PC-9 (cell line): ENCODE data around the gene CUL4B. TPM values are rescaled to one million over a fixed set of nuclear protein-coding genes. Genes with fewer than 3 reads are reported as not detected.

Experiments used
- BruUV-seq: library from RNA; stranded (reverse); fragments of 400-500 nt; replicated peaks from 2 replicates; lab custom pipeline; 2021; lab: Mats Ljungman, UMichigan
- CTCF ChIA-PET: fragments of 300-600 bp; sonication (Branson Sonifier 250); formaldehyde crosslinking; loops from one replicate; lab custom pipeline; 2022; ENCODE audit warnings: antibody characterized with exemption; lab: Charles Lee
- POLR2A ChIA-PET: fragments of 300-600 bp; sonication (Branson Sonifier 250); formaldehyde crosslinking; loops from one replicate; lab custom pipeline; 2022; ENCODE audit warnings: antibody characterized with exemption; ENCODE audit not compliant: unreplicated experiment; lab: Charles Lee
- DNase-seq, 2 experiments: peaks; one replicate each; pipeline versions ENCODE4 v3.0.0 to v3.0.0-alpha.2; 2015 to 2022; ENCODE audit warnings: mixed read lengths in 1 of 2
- H2AFZ ChIP-seq: fragments of 200-600 bp; sonication (generic); 2 replicates; pipeline ENCODE4 v1.8.1; 2017; ENCODE audit warnings: antibody characterized with exemption
- H3F3A ChIP-seq: fragments of 200-600 bp; sonication (generic); 2 replicates; pipeline ENCODE4 v1.8.1; 2017; ENCODE audit warnings: antibody characterized with exemption, mild to moderate bottlenecking, low read depth; ENCODE audit not compliant: insufficient read depth
- H3K27ac ChIP-seq: fragments of 200-600 bp; sonication (generic); 2 replicates; pipeline ENCODE4 v1.6.1; 2016; ENCODE audit warnings: mixed run types
- H3K27me3 ChIP-seq: fragments of 200-600 bp; sonication (generic); 2 replicates; pipeline ENCODE4 v1.6.1; 2016; ENCODE audit warnings: low read depth, mixed run types; ENCODE audit not compliant: insufficient read depth
- H3K36me3 ChIP-seq: fragments of 200-600 bp; sonication (generic); 2 replicates; pipeline ENCODE4 v1.6.1; 2016; ENCODE audit warnings: low read depth, mixed run types
- H3K4me1 ChIP-seq: fragments of 200-600 bp; sonication (generic); replicated peaks from 2 replicates; pipeline ENCODE4 v1.6.1; 2016; ENCODE audit warnings: mixed run types; ENCODE audit not compliant: insufficient read depth
- H3K4me2 ChIP-seq: fragments of 200-600 bp; sonication (generic); 2 replicates; pipeline ENCODE4 v1.6.1; 2017; ENCODE audit warnings: mixed run types
- H3K4me3 ChIP-seq: fragments of 200-600 bp; sonication (generic); 2 replicates; pipeline ENCODE4 v1.6.1; 2016; ENCODE audit warnings: mixed run types
- H3K79me2 ChIP-seq: fragments of 200-600 bp; sonication (generic); 2 replicates; pipeline ENCODE4 v1.6.1; 2017; ENCODE audit warnings: low read depth, mixed run types
- H3K9me2 ChIP-seq: fragments of 200-600 bp; sonication (generic); 2 replicates; pipeline ENCODE4 v1.8.1; 2017; ENCODE audit warnings: mild to moderate bottlenecking; ENCODE audit not compliant: insufficient read depth
- H3K9me3 ChIP-seq: fragments of 200-600 bp; sonication (generic); 2 replicates; pipeline ENCODE4 v1.8.1; 2016; ENCODE audit warnings: low read depth; ENCODE audit not compliant: insufficient read depth
- H4K20me1 ChIP-seq: fragments of 200-600 bp; sonication (generic); 2 replicates; pipeline ENCODE4 v1.8.1; 2017; ENCODE audit not compliant: insufficient read depth
- CTCF ChIP-seq: fragments of 200-600 bp; sonication (generic); conservative IDR thresholded peaks from 2 replicates; pipeline ENCODE4 v1.6.1; 2017; ENCODE audit warnings: mixed run types, antibody characterized with exemption, mild to moderate bottlenecking, moderate library complexity
- EZH2 ChIP-seq: fragments of 200-600 bp; sonication (generic); IDR thresholded peaks from 2 replicates; pipeline ENCODE4 v1.8.0; 2017; ENCODE audit warnings: antibody characterized with exemption, low read depth
- intact Hi-C: fragments of 100-400 bp; cut with micrococcal nuclease; formaldehyde crosslinking; loops from one replicate; pipeline ENCODE4 v1.10.0; 2022; ENCODE audit not compliant: unreplicated experiment
- total RNA-seq: library from RNA; stranded (reverse); gene quantifications from 2 replicates; pipeline ENCODE4 v1.2.3, GENCODE V29; 2021

Gene CUL4B
- total RNA-seq, 1 experiment from 2014 or later: 154 TPM

- intact Hi-C loops: no loop called here
- DNase-seq: no peak
- H3K4me2 ChIP-seq: no peak overlapping the region
- no TSS peak for BruUV-seq
- no peak overlapping the region for H2AFZ ChIP-seq
- no peaks in the 10 kb centered on the region for H4K20me1 ChIP-seq
- H3K36me3 ChIP-seq: no peaks in the 10 kb centered on the region
- H3F3A ChIP-seq: peaks cover 7% of the 10 kb centered on the region
- no peaks in the 10 kb centered on the region for H3K79me2 ChIP-seq
- TF ChIP-seq EZH2 (no peak), CTCF (no peak)
- no peaks in the 10 kb centered on the region for H3K9me2 ChIP-seq
- no peak overlapping the region for H3K27ac ChIP-seq
- H3K4me3 ChIP-seq: no peak overlapping the region
- peaks cover 18% of the 10 kb centered on the region for H3K4me1 ChIP-seq
- no peaks in the 10 kb centered on the region for H3K27me3 ChIP-seq
- ChIA-PET CTCF (interaction anchor here (0.6 kb wide), 1 partner anchor 144 kb away, joined by 9 read pairs; no protein-coding TSS in a partner anchor), POLR2A (no interaction called here)
- H3K9me3 ChIP-seq: no peaks in the 10 kb centered on the region
These were observed 9.3 kb upstream of the CUL4B start for GRCh38 chrX:120570011-120570600.

GRCh38 chrX:120568609-120569008 lies 7.8 kb upstream of the CUL4B start:
- Histone ChIP-seq H3K27ac (peak overlapping the region; percentile 77), H3K27me3 (no peaks in the 10 kb centered on the region), H4K20me1 (no peaks in the 10 kb centered on the region), H3K9me2 (no peaks in the 10 kb centered on the region), H3K4me2 (peak overlapping the region; percentile 62), H3F3A (peaks cover 7% of the 10 kb centered on the region), H3K36me3 (no peaks in the 10 kb centered on the region), H3K4me3 (no peak overlapping the region), H3K4me1 (peaks cover 18% of the 10 kb centered on the region), H3K79me2 (no peaks in the 10 kb centered on the region), H2AFZ (no peak overlapping the region), H3K9me3 (no peaks in the 10 kb centered on the region)
- TF ChIP-seq CTCF: no peak
- TF ChIP-seq EZH2: no peak
- POLR2A ChIA-PET: no interaction called here
- CTCF ChIA-PET: no interaction called here
- DNase-seq: no peak
- intact Hi-C loops: no loop called here
- BruUV-seq: no TSS peak

- Histone ChIP-seq H3K27me3 (no peaks in the 10 kb centered on the region), H3K9me2 (no peaks in the 10 kb centered on the region), H3K9me3 (no peaks in the 10 kb centered on the region), H3K4me1 (peaks cover 18% of the 10 kb centered on the region), H4K20me1 (no peaks in the 10 kb centered on the region), H3F3A (peaks cover 7% of the 10 kb centered on the region), H3K36me3 (no peaks in the 10 kb centered on the region), H3K27ac (peak overlapping the region; percentile 77), H2AFZ (no peak overlapping the region), H3K4me3 (0 out of 2 replicates have a peak overlapping the region, but pooled peaks have one; percentile 14), H3K4me2 (peak overlapping the region; percentile 62), H3K79me2 (peaks cover 4% of the 10 kb centered on the region; the same call in 1 of the 2 replicates)
- DNase-seq: peak; percentile 11 to 84
- no TSS peak for BruUV-seq
- ChIA-PET CTCF (interaction anchor here (0.7 kb wide), 1 partner anchor 9 kb away, joined by 6 read pairs; no protein-coding TSS in a partner anchor), POLR2A (interaction anchor here (0.6 to 0.7 kb wide), 2 partner anchors 23 to 36 kb away, joined by 6 to 18 read pairs; no protein-coding TSS in a partner anchor)
- intact Hi-C loops: no loop called here
- no peak for TF ChIP-seq EZH2
- TF ChIP-seq CTCF: no peak
These were observed 7.3 kb upstream of the CUL4B start for GRCh38 chrX:120568035-120568434.
